ENCODE measurements around the gene SVOP. TPM values are rescaled to one million over a fixed set of nuclear protein-coding genes. Genes with fewer than 3 reads are reported as not detected.

The SVOP gene
- total RNA-seq, 1 donor from 2014 or later = 2.6 TPM

DNA sequence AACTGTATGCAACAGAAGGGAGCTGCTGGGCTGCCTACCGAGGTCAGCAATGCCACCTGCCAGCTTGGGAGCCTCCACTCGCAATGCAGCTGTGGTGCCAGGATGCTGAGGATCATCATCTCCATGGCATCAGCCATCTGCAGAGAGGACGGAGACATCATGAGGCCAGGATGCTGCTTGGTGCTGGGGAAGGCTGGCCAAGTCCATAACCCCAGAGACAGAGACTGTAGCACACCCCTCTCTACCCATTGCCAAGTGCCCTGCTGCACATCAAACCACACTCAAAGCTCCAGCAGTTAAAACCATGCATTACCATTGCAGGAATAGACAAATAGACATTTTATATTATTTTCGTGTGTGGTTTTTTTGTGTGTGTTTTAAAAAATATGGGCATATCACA is 43.5 kb downstream of the SVOP start:
- H3K4me3 ChIP-seq = no peak overlapping the region
- H3K27ac ChIP-seq (replicated peaks) = peak overlapping the region; percentile 62
- H3K36me3 ChIP-seq = no peaks in the 10 kb centered on the region
- TF ChIP-seq, protein P1, sequence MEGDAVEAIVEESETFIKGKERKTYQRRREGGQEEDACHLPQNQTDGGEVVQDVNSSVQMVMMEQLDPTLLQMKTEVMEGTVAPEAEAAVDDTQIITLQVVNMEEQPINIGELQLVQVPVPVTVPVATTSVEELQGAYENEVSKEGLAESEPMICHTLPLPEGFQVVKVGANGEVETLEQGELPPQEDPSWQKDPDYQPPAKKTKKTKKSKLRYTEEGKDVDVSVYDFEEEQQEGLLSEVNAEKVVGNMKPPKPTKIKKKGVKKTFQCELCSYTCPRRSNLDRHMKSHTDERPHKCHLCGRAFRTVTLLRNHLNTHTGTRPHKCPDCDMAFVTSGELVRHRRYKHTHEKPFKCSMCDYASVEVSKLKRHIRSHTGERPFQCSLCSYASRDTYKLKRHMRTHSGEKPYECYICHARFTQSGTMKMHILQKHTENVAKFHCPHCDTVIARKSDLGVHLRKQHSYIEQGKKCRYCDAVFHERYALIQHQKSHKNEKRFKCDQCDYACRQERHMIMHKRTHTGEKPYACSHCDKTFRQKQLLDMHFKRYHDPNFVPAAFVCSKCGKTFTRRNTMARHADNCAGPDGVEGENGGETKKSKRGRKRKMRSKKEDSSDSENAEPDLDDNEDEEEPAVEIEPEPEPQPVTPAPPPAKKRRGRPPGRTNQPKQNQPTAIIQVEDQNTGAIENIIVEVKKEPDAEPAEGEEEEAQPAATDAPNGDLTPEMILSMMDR (IDR thresholded peaks at IDR 0.05; ENCODE audit: borderline replicate concordance) = no peak
- DNase-seq = peak; percentile 32
- no peaks in the 10 kb centered on the region for H3K9me3 ChIP-seq (replicated peaks)
- intact Hi-C loops (cut with micrococcal nuclease) = no loop called here
- H3K4me1 ChIP-seq = peaks cover 8% of the 10 kb centered on the region
- H3K27me3 ChIP-seq (ENCODE audit: low read depth) = no peaks in the 10 kb centered on the region

DNA sequence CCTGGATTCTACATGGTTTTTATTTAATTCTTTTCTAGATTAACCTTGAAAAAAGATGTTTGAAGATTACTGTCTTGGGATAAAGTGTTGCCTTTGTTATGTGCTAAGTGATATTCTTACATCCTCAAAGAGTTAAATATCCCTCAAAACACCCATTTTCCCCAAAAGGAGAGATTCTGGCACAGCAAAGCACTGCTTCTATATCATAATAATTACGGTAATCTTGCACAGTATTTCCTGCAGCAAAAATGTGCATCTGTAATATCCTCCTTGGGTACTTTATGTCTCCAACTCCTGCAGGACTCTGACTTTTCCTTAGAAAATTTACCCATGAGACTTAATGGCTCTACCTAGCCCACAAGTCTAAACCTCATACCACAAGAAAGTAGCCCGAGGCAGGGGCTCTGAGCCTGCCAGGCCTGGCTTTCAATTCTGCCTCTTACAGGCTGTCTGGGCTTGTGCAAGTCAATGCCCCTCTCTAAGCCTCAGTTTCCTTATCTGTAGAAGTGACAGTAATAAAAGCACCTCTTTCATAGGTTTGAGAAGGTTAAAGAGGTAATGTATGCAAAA is 45.8 kb downstream of the SVOP start:
- Histone ChIP-seq H3K4me3 (no peak overlapping the region), H3K4me1 (no peaks in the 10 kb centered on the region), H3K36me3 (no peaks in the 10 kb centered on the region), H3K9me3 (replicated peaks) (no peaks in the 10 kb centered on the region), H3K27ac (replicated peaks) (no peak overlapping the region), H3K27me3 (ENCODE audit: low read depth) (no peaks in the 10 kb centered on the region)
- TF ChIP-seq, protein P1 (IDR thresholded peaks at IDR 0.05; ENCODE audit: borderline replicate concordance) = no peak
- intact Hi-C loops (cut with micrococcal nuclease) = no loop called here
- DNase-seq = no peak

DNA sequence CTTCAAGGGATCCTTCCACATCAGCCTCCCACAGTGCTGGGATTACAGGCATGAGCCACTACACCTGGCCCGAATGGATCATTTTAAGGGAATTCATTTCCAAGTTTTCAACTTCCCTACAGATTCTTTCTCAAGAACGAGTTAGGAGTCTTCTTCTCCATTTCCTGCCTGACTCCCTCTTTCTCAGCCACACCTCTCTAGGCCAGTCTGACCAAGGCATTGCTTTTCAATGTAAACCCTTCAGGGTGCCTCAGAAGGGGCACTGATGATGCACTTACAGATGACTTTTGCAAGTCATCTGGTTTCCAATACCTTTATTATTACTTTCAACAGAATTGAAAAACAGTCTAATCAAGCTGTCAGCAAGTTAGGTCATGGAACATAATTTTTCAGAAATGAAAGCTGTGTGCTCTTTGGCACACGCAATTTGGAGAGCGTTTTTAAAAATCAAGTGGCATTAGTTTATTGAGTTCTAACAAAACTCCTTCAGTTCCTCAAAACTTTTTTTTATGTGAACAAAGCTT is 47.2 kb downstream of the SVOP start:
- no peaks in the 10 kb centered on the region for H3K4me1 ChIP-seq
- H3K4me3 ChIP-seq = no peak overlapping the region
- no peaks in the 10 kb centered on the region for H3K9me3 ChIP-seq (replicated peaks)
- no peaks in the 10 kb centered on the region for H3K36me3 ChIP-seq
- TF ChIP-seq, protein P1 (IDR thresholded peaks at IDR 0.05; ENCODE audit: borderline replicate concordance) = no peak
- DNase-seq = no peak
- no peaks in the 10 kb centered on the region for H3K27me3 ChIP-seq (ENCODE audit: low read depth)
- H3K27ac ChIP-seq (replicated peaks) = no peak overlapping the region
- intact Hi-C loops (cut with micrococcal nuclease) = no loop called here

DNA sequence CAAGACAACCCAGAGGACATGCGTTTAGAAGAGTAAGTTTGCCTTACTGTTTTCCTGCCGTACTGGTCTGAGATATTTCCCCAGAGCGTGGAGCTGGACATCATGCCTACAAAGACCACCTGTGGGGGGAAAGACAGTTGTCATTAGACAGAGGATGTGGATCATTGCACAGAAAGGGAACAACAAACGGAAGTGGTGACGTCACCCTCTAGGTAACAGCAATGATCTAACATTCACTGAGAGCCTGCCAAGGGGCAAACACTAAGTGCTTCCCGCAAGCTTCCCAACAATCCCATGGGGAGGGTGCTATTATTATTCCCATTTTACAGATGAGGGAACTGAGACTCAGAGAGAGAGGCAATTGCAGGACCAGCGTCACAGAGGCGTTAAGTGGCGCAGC is 48.5 kb downstream of the SVOP start:
- no peak for DNase-seq
- H3K4me1 ChIP-seq = peaks cover 4% of the 10 kb centered on the region
- no peaks in the 10 kb centered on the region for H3K9me3 ChIP-seq (replicated peaks)
- intact Hi-C loops (cut with micrococcal nuclease) = no loop called here
- H3K36me3 ChIP-seq = no peaks in the 10 kb centered on the region
- H3K27ac ChIP-seq (replicated peaks) = no peak overlapping the region
- H3K4me3 ChIP-seq = no peak overlapping the region
- TF ChIP-seq, protein P1 (IDR thresholded peaks at IDR 0.05; ENCODE audit: borderline replicate concordance) = no peak
- no peaks in the 10 kb centered on the region for H3K27me3 ChIP-seq (ENCODE audit: low read depth)

DNA sequence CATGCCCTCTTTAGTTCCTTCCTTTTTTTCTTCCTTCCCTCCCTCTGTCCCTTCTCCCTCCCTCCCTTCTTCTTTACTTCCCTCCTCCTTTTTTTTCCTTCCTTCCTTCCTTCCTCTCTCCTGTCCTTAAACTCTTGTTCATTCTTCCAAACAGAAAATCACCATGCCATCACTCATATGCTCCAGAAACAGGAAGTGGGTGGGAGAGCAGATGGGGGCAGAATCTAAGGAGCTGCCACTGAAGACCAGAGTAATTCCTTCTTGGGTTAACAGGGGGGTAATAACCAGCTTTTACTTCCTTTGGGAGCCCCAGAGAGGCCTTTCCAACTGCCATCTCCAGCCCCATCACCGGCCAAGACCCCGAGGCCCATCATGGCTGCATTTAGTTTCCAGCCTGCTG is 51.2 kb downstream of the SVOP start:
- Histone ChIP-seq H3K27me3 (ENCODE audit: low read depth) (no peaks in the 10 kb centered on the region), H3K9me3 (replicated peaks) (no peaks in the 10 kb centered on the region), H3K4me3 (no peak overlapping the region), H3K27ac (replicated peaks) (no peak overlapping the region), H3K4me1 (peaks cover 22% of the 10 kb centered on the region), H3K36me3 (no peaks in the 10 kb centered on the region)
- DNase-seq = no peak
- TF ChIP-seq, protein P1 (IDR thresholded peaks at IDR 0.05; ENCODE audit: borderline replicate concordance) = no peak
- intact Hi-C loops (cut with micrococcal nuclease) = no loop called here
